ENCODE results near the gene HDLBP. TPM values are rescaled to one million over a fixed set of nuclear protein-coding genes. Genes with fewer than 3 reads are reported as not detected.

HDLBP gene
- total and polyA plus RNA-seq, 4 donors: 220 to 476 (median 318) TPM

- Histone ChIP-seq H3K27ac (ENCODE audit: low read depth in 1 of 2, low read length in 2 of 2) (no peak overlapping the region), H3K4me1 (ENCODE audit: control insufficient read depth in 1 of 2, insufficient read depth in 2 of 2, low read length in 2 of 2) (no peaks in the 10 kb centered on the region), H3K36me3 (ENCODE audit: control insufficient read depth in 1 of 2, insufficient read depth in 2 of 2, low read length in 1 of 2) (peaks cover 0 to 2% of the 10 kb centered on the region in 2 donors), H3K9me3 (ENCODE audit: control insufficient read depth, low read length) (no peaks in the 10 kb centered on the region), H3K27me3 (ENCODE audit: control insufficient read depth in 1 of 2, insufficient read depth in 2 of 2, low read length in 1 of 2) (no peaks in the 10 kb centered on the region), H3K4me3 (ENCODE audit: low read length in 2 of 2) (no peak overlapping the region)
- WGBS, 2 donors: 62 to 70% methylated on average over 9 to 11 of the region's 11 CpGs
- no peak for ATAC-seq (ENCODE audit: low FRiP score)
- no peak for DNase-seq
- intact Hi-C loops (cut with DNase I): no loop called here
These were observed 129.5 kb downstream of the HDLBP start for GRCh38 chr2:241185961-241186360.

- no peaks in the 10 kb centered on the region for H3K4me1 ChIP-seq (ENCODE audit: control insufficient read depth in 1 of 2, insufficient read depth in 2 of 2, low read length in 2 of 2)
- H3K36me3 ChIP-seq (ENCODE audit: control insufficient read depth in 1 of 2, insufficient read depth in 2 of 2, low read length in 1 of 2): peaks cover 0 to 2% of the 10 kb centered on the region in 2 donors
- intact Hi-C loops (cut with DNase I): no loop called here
- H3K27ac ChIP-seq (ENCODE audit: low read depth in 1 of 2, low read length in 2 of 2): no peak overlapping the region
- H3K9me3 ChIP-seq (ENCODE audit: control insufficient read depth, low read length): no peaks in the 10 kb centered on the region
- no peaks in the 10 kb centered on the region for H3K27me3 ChIP-seq (ENCODE audit: control insufficient read depth in 1 of 2, insufficient read depth in 2 of 2, low read length in 1 of 2)
- ATAC-seq (ENCODE audit: low FRiP score) (no peak), DNase-seq (no peak)
- WGBS, 2 donors: 73 to 77% methylated on average over 9 of the region's 9 CpGs
- no peak overlapping the region for H3K4me3 ChIP-seq (ENCODE audit: low read length in 2 of 2)
These were observed 130.6 kb downstream of the HDLBP start for GRCh38 chr2:241184901-241185300.

- no peaks in the 10 kb centered on the region for H3K9me3 ChIP-seq (ENCODE audit: control insufficient read depth, low read length)
- no peak overlapping the region for H3K27ac ChIP-seq (ENCODE audit: low read depth in 1 of 2, low read length in 2 of 2)
- H3K36me3 ChIP-seq (ENCODE audit: control insufficient read depth in 1 of 2, insufficient read depth in 2 of 2, low read length in 1 of 2): peaks cover 0 to 2% of the 10 kb centered on the region in 2 donors
- H3K4me1 ChIP-seq (ENCODE audit: control insufficient read depth in 1 of 2, insufficient read depth in 2 of 2, low read length in 2 of 2): no peaks in the 10 kb centered on the region
- H3K27me3 ChIP-seq (ENCODE audit: control insufficient read depth in 1 of 2, insufficient read depth in 2 of 2, low read length in 1 of 2): no peaks in the 10 kb centered on the region
- no peak for ATAC-seq (ENCODE audit: low FRiP score)
- H3K4me3 ChIP-seq (ENCODE audit: low read length in 2 of 2): no peak overlapping the region
- intact Hi-C loops (cut with DNase I): no loop called here
- 91% methylated on average over 9 of the region's 9 CpGs for WGBS, 2 donors
- DNase-seq: no peak
These were observed 132.3 kb downstream of the HDLBP start for GRCh38 chr2:241183221-241183620.

GRCh38 chr2:241182531-241183133 lies 132.8 kb downstream of the HDLBP start:
- H3K4me3 ChIP-seq (ENCODE audit: low read length in 2 of 2): no peak overlapping the region
- ATAC-seq (ENCODE audit: low FRiP score) (no peak), DNase-seq (no peak)
- H3K27me3 ChIP-seq (ENCODE audit: control insufficient read depth in 1 of 2, insufficient read depth in 2 of 2, low read length in 1 of 2): no peaks in the 10 kb centered on the region
- no peaks in the 10 kb centered on the region for H3K4me1 ChIP-seq (ENCODE audit: control insufficient read depth in 1 of 2, insufficient read depth in 2 of 2, low read length in 2 of 2)
- H3K27ac ChIP-seq (ENCODE audit: low read depth in 1 of 2, low read length in 2 of 2): no peak overlapping the region
- no peaks in the 10 kb centered on the region for H3K9me3 ChIP-seq (ENCODE audit: control insufficient read depth, low read length)
- H3K36me3 ChIP-seq (ENCODE audit: control insufficient read depth in 1 of 2, insufficient read depth in 2 of 2, low read length in 1 of 2): peaks cover 0 to 4% of the 10 kb centered on the region in 2 donors
- intact Hi-C loops (cut with DNase I): no loop called here
- WGBS, 2 donors: 88 to 93% methylated on average over 26 to 28 of the region's 28 CpGs

GRCh38 chr2:241182126-241182525 lies 133.3 kb downstream of the HDLBP start:
- no peaks in the 10 kb centered on the region for H3K27me3 ChIP-seq (ENCODE audit: control insufficient read depth in 1 of 2, insufficient read depth in 2 of 2, low read length in 1 of 2)
- intact Hi-C loops (cut with DNase I): no loop called here
- ATAC-seq (ENCODE audit: low FRiP score) (no peak), DNase-seq (no peak)
- no peak overlapping the region for H3K27ac ChIP-seq (ENCODE audit: low read depth in 1 of 2, low read length in 2 of 2)
- no peaks in the 10 kb centered on the region for H3K4me1 ChIP-seq (ENCODE audit: control insufficient read depth in 1 of 2, insufficient read depth in 2 of 2, low read length in 2 of 2)
- WGBS, 2 donors: 98 to 99% methylated on average over 3 of the region's 3 CpGs
- H3K4me3 ChIP-seq (ENCODE audit: low read length in 2 of 2): no peak overlapping the region
- no peaks in the 10 kb centered on the region for H3K9me3 ChIP-seq (ENCODE audit: control insufficient read depth, low read length)
- peaks cover 0 to 4% of the 10 kb centered on the region in 2 donors for H3K36me3 ChIP-seq (ENCODE audit: control insufficient read depth in 1 of 2, insufficient read depth in 2 of 2, low read length in 1 of 2)

- WGBS, 2 donors: 86 to 88% methylated on average over 12 of the region's 12 CpGs
- no peaks in the 10 kb centered on the region for H3K4me1 ChIP-seq (ENCODE audit: control insufficient read depth in 1 of 2, insufficient read depth in 2 of 2, low read length in 2 of 2)
- no peak for ATAC-seq (ENCODE audit: low FRiP score)
These were observed 135.0 kb downstream of the HDLBP start for GRCh38 chr2:241180495-241180894.

GRCh38 chr2:241179899-241180298 lies 135.6 kb downstream of the HDLBP start:
- H3K27ac ChIP-seq (ENCODE audit: low read depth in 1 of 2, low read length in 2 of 2): no peak overlapping the region
- intact Hi-C loops (cut with DNase I): no loop called here
- H3K27me3 ChIP-seq (ENCODE audit: control insufficient read depth in 1 of 2, insufficient read depth in 2 of 2, low read length in 1 of 2): no peaks in the 10 kb centered on the region
- no peak for ATAC-seq (ENCODE audit: low FRiP score)
- DNase-seq: no peak
- peaks cover 0 to 4% of the 10 kb centered on the region in 2 donors for H3K36me3 ChIP-seq (ENCODE audit: control insufficient read depth in 1 of 2, insufficient read depth in 2 of 2, low read length in 1 of 2)
- H3K9me3 ChIP-seq (ENCODE audit: control insufficient read depth, low read length): no peaks in the 10 kb centered on the region
- WGBS, 2 donors: 85 to 88% methylated on average over 4 of the region's 4 CpGs
- H3K4me3 ChIP-seq (ENCODE audit: low read length in 2 of 2): no peak overlapping the region
- H3K4me1 ChIP-seq (ENCODE audit: control insufficient read depth in 1 of 2, insufficient read depth in 2 of 2, low read length in 2 of 2): no peaks in the 10 kb centered on the region

More at GRCh38 chr2:241180495-241180894, 135.0 kb downstream of the HDLBP start:
- H3K27ac ChIP-seq (ENCODE audit: low read depth in 1 of 2, low read length in 2 of 2): no peak overlapping the region
- no peak for DNase-seq
- peaks cover 0 to 4% of the 10 kb centered on the region in 2 donors for H3K36me3 ChIP-seq (ENCODE audit: control insufficient read depth in 1 of 2, insufficient read depth in 2 of 2, low read length in 1 of 2)
- intact Hi-C loops (cut with DNase I): no loop called here
- H3K9me3 ChIP-seq (ENCODE audit: control insufficient read depth, low read length): no peaks in the 10 kb centered on the region
- no peak overlapping the region for H3K4me3 ChIP-seq (ENCODE audit: low read length in 2 of 2)
- H3K27me3 ChIP-seq (ENCODE audit: control insufficient read depth in 1 of 2, insufficient read depth in 2 of 2, low read length in 1 of 2): no peaks in the 10 kb centered on the region

- no peaks in the 10 kb centered on the region for H3K27me3 ChIP-seq (ENCODE audit: control insufficient read depth in 1 of 2, insufficient read depth in 2 of 2, low read length in 1 of 2)
- ATAC-seq (ENCODE audit: low FRiP score): no peak
- DNase-seq: no peak
- H3K9me3 ChIP-seq (ENCODE audit: control insufficient read depth, low read length): no peaks in the 10 kb centered on the region
- no peak overlapping the region for H3K4me3 ChIP-seq (ENCODE audit: low read length in 2 of 2)
- peaks cover 2 to 4% of the 10 kb centered on the region in 2 donors for H3K36me3 ChIP-seq (ENCODE audit: control insufficient read depth in 1 of 2, insufficient read depth in 2 of 2, low read length in 1 of 2)
- WGBS, 2 donors: 75 to 83% methylated on average over 4 of the region's 4 CpGs
- no peaks in the 10 kb centered on the region for H3K4me1 ChIP-seq (ENCODE audit: control insufficient read depth in 1 of 2, insufficient read depth in 2 of 2, low read length in 2 of 2)
- intact Hi-C loops (cut with DNase I): no loop called here
- no peak overlapping the region for H3K27ac ChIP-seq (ENCODE audit: low read depth in 1 of 2, low read length in 2 of 2)
These were observed 136.5 kb downstream of the HDLBP start for GRCh38 chr2:241178961-241179360.

- ATAC-seq (ENCODE audit: low FRiP score): no peak
- intact Hi-C loops (cut with DNase I): no loop called here
- 96 to 97% methylated on average over 12 of the region's 12 CpGs for WGBS, 2 donors
- no peak overlapping the region for H3K4me3 ChIP-seq (ENCODE audit: low read length in 2 of 2)
- H3K9me3 ChIP-seq (ENCODE audit: control insufficient read depth, low read length): no peaks in the 10 kb centered on the region
- no peak overlapping the region for H3K27ac ChIP-seq (ENCODE audit: low read depth in 1 of 2, low read length in 2 of 2)
- peak in 1 of 2 donors; percentile 22 for DNase-seq
- H3K27me3 ChIP-seq (ENCODE audit: control insufficient read depth in 1 of 2, insufficient read depth in 2 of 2, low read length in 1 of 2): no peaks in the 10 kb centered on the region
- H3K36me3 ChIP-seq (ENCODE audit: control insufficient read depth in 1 of 2, insufficient read depth in 2 of 2, low read length in 1 of 2): peaks cover 2% of the 10 kb centered on the region in 2 donors
- no peaks in the 10 kb centered on the region for H3K4me1 ChIP-seq (ENCODE audit: control insufficient read depth in 1 of 2, insufficient read depth in 2 of 2, low read length in 2 of 2)
These were observed 137.7 kb downstream of the HDLBP start for GRCh38 chr2:241177526-241178334.
